ENCODE results near the gene ADAP1. TPM values are rescaled to one million over a fixed set of nuclear protein-coding genes. Genes with fewer than 3 reads are reported as not detected.

The ADAP1 gene
- polyA plus RNA-seq, 1 experiment = 0.87 TPM

DNA sequence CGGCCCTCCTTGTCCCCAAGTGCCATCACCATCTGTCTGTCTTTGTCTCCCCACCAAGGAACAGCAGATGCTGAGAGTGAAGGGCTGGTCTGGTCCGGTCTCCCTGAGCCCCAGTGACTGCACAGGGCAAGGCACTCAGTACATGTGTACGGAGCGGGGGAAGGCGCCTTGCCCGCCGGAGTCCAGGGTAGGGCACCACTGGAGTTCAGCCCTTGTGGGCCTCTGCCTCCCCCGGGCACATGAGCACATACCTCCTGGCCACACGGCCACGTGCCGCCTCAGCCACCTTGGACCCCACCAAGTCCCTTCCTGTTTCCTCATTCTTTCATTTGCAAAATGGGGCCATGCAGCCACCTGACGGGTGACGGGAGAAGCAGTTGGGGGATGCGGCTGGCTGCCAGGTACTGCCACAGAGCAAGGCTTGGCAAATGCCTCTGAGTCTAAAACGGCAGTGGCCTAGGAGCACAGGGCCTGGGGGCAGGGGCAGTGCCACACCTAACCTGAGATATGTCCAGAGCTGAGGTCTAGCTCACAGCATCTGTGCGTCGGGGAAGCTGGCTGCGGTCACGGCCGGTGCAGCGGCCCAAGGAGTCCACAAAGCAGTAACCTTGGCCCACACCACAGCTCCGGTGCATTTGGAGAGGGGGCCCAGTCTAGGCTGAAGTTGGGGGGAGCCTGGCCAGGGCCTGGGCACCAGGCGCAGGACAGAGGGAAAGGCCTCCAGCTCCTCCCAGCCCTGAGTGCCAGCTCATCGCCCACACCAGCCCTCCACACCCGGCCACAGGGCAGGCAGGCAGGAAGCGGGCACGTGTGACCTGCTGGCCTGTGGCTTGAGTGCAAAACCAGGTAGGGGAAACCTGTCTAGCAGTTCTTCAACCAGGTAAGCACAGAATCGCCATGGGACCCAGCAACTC, 5.2 kb downstream of the ADAP1 start:
- H3K27me3 ChIP-seq (ENCODE audit: control insufficient read depth, insufficient read depth, low read length) = peaks cover 14% of the 10 kb centered on the region
- H3K9me3 ChIP-seq (ENCODE audit: control insufficient read depth, insufficient read depth, low read length) = no peaks in the 10 kb centered on the region; the same call in 1 of the 2 replicates
- no peak for DNase-seq (ENCODE audit: low read depth, low spot score)
- CTCF ChIA-PET = no interaction called here
- H3K27ac ChIP-seq (ENCODE audit: low read depth, low read length) = no peak overlapping the region
- no peak overlapping the region for H3K4me3 ChIP-seq (ENCODE audit: low read depth, low read length)
- POLR2A ChIA-PET = no interaction called here
- TF ChIP-seq, protein P1, sequence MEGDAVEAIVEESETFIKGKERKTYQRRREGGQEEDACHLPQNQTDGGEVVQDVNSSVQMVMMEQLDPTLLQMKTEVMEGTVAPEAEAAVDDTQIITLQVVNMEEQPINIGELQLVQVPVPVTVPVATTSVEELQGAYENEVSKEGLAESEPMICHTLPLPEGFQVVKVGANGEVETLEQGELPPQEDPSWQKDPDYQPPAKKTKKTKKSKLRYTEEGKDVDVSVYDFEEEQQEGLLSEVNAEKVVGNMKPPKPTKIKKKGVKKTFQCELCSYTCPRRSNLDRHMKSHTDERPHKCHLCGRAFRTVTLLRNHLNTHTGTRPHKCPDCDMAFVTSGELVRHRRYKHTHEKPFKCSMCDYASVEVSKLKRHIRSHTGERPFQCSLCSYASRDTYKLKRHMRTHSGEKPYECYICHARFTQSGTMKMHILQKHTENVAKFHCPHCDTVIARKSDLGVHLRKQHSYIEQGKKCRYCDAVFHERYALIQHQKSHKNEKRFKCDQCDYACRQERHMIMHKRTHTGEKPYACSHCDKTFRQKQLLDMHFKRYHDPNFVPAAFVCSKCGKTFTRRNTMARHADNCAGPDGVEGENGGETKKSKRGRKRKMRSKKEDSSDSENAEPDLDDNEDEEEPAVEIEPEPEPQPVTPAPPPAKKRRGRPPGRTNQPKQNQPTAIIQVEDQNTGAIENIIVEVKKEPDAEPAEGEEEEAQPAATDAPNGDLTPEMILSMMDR (IDR thresholded peaks at IDR 0.05; ENCODE audit: low read depth, low read length) = no peak

DNA sequence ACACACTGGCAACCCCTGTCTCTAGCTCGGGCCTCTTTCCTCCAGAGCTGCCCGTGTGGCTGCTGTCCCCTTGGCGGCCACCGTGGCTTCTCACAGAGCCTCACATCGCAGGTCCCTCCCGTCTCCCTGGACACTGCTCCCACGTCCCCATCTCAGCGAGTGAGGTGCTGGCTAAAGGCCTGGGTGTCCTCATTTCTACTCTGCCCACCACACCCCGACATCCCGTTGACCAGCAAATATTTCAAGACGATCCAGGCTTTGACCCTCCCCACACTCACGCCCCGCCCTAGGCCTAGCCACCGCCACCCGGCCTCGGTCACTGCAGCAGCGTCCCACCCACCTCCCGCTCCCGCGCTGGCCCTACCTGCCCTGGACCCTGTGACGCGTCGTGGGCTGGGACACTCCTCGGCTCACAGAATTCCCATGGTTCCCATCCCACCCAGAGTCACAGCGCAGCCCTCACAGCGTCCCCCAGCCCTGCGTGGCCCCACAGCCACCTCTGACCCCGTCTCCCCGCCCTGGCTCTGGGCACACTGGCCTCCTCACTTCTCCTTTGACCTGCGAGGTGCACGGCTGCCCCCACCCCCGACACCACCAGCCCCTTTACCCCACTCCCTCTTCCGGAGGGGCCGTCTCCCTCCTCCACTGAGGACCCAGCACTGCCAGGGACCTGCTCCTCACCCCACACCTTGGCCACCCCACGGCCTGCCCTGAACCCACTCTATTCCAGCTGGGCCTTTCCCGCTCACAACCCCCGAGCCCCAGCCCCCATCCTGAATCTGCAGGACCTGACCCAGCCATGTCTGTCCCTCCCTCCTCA, 6.9 kb downstream of the ADAP1 start:
- H3K4me3 ChIP-seq (ENCODE audit: low read depth, low read length) = no peak overlapping the region
- CTCF ChIA-PET = no interaction called here
- TF ChIP-seq, protein P1 (IDR thresholded peaks at IDR 0.05; ENCODE audit: low read depth, low read length) = no peak
- DNase-seq (ENCODE audit: low read depth, low spot score) = no peak
- no peaks in the 10 kb centered on the region; the same call in 1 of the 2 replicates for H3K9me3 ChIP-seq (ENCODE audit: control insufficient read depth, insufficient read depth, low read length)
- peaks cover 3% of the 10 kb centered on the region for H3K27me3 ChIP-seq (ENCODE audit: control insufficient read depth, insufficient read depth, low read length)
- H3K27ac ChIP-seq (ENCODE audit: low read depth, low read length) = no peak overlapping the region
- POLR2A ChIA-PET = no interaction called here

DNA sequence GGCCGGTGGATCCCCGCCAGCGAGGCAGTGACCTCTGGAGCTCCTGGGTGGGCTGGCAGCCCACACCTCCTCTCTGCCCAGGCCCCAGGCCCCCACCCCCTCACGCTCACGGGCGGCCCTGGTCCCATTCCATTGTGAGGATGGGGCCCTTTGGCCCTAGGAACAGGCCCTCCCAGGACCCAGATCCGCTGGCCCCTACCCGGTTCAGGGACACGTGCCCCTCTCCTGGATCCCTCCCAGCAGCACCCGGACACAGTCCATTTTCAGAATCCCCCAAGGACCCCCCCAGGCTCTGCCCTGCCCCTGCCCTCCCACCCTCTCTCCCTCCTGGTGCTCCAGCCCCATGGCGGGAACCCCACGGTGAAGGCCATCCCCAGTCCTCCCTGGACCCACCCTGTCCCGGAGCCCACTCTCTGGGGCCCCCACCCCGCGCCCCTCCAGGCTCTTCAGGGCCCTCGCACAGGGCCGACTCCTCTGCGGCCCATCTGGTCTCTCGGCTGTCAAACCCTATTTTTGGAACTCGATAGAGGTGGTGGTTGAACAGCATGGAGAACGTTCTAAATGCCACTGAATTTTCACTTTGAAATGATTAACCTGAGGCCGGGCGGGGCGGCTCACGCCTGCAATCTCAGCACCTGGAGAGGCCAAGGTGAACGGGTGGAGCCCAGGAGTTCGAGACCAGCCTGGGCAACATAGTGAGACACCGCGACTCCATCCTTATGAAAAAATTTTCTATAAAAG, 8.1 kb downstream of the ADAP1 start:
- POLR2A ChIA-PET = no interaction called here
- no peak for DNase-seq (ENCODE audit: low read depth, low spot score)
- TF ChIP-seq, protein P1 (IDR thresholded peaks at IDR 0.05; ENCODE audit: low read depth, low read length) = no peak
- Histone ChIP-seq H3K4me3 (ENCODE audit: low read depth, low read length) (no peak overlapping the region), H3K27ac (ENCODE audit: low read depth, low read length) (no peak overlapping the region), H3K9me3 (ENCODE audit: control insufficient read depth, insufficient read depth, low read length) (no peaks in the 10 kb centered on the region; the same call in 1 of the 2 replicates), H3K27me3 (ENCODE audit: control insufficient read depth, insufficient read depth, low read length) (no peaks in the 10 kb centered on the region)
- CTCF ChIA-PET = no interaction called here

DNA sequence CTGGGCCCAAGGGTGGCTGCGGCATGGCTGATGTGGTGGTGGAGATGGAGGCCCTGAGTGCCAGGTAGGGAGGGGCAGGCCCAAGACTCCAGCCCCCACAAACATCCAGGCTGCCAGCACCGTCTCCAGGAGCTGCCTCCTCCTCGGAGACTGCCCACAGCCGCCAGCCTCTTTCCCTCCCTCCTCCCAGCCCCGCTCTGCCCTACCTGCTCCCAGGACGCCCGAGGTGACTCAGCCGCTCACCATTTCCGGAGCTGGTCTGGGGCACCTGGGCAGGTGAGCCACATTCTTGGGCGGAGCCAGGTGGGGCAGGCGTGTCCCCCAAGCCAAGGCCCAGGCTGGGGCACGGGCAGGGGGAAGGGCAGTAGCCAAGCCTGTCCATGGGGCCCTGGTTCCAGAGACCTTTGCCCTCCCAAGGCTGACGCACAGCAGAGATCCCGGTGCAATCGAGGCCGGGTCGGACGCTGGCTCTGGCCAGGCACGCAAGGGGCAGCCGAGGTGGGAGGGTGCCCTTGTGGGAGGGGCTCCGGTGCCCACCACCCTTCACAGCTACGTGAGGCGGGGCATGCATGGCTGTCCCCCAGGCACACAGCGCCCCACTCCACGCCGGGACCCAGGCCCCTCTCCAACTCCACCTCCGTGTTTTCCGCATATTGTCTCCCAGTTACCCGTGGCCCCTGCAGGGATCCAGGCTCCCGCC, 8.8 kb downstream of the ADAP1 start:
- H3K9me3 ChIP-seq (ENCODE audit: control insufficient read depth, insufficient read depth, low read length) = no peaks in the 10 kb centered on the region; the same call in 1 of the 2 replicates
- ChIA-PET POLR2A (no interaction called here), CTCF (no interaction called here)
- no peak overlapping the region for H3K4me3 ChIP-seq (ENCODE audit: low read depth, low read length)
- TF ChIP-seq, protein P1 (IDR thresholded peaks at IDR 0.05; ENCODE audit: low read depth, low read length) = no peak
- DNase-seq (ENCODE audit: low read depth, low spot score) = no peak
- H3K27me3 ChIP-seq (ENCODE audit: control insufficient read depth, insufficient read depth, low read length) = no peaks in the 10 kb centered on the region
- no peak overlapping the region for H3K27ac ChIP-seq (ENCODE audit: low read depth, low read length)

All from AG04450 (cell line).